Endodermal cell (in vitro differentiated cells): Measurements from ENCODE around the gene MACIR. TPM values are rescaled to one million over a fixed set of nuclear protein-coding genes. Genes with fewer than 3 reads are reported as not detected.

Experiments used
- DNase-seq: peaks from one replicate; pipeline ENCODE4 v3.0.0-alpha.2; 2017
- H3K27ac ChIP-seq: 2 replicates; pipeline ENCODE4 v1.5.1; 2013; ENCODE audit warnings: mild to moderate bottlenecking, low read depth, low read length, moderate library complexity
- H3K27me3 ChIP-seq: 2 replicates; pipeline ENCODE4 v1.6.1; 2013; ENCODE audit warnings: mild to moderate bottlenecking, low read length, moderate library complexity; ENCODE audit not compliant: insufficient read depth, control insufficient read depth, poor library complexity, severe bottlenecking
- H3K36me3 ChIP-seq: 2 replicates; pipeline ENCODE4 v1.7.0; 2013; ENCODE audit warnings: mild to moderate bottlenecking, low read length, moderate library complexity; ENCODE audit not compliant: control insufficient read depth, insufficient read depth
- H3K4me1 ChIP-seq: one replicate; pipeline ENCODE4 v1.7.0; 2013; ENCODE audit warnings: low read length; ENCODE audit not compliant: control insufficient read depth, insufficient read depth
- H3K4me3 ChIP-seq: 2 replicates; pipeline ENCODE4 v1.5.1; 2013; ENCODE audit warnings: mild to moderate bottlenecking, low read length, moderate library complexity
- H3K9ac ChIP-seq: 2 replicates; pipeline ENCODE4 v1.6.1; 2013; ENCODE audit warnings: mild to moderate bottlenecking, low read length, moderate library complexity; ENCODE audit not compliant: poor library complexity, severe bottlenecking; ENCODE audit errors: extremely low read depth
- H3K9me3 ChIP-seq: 2 replicates; pipeline ENCODE4 v1.6.1; 2013; ENCODE audit warnings: mild to moderate bottlenecking, low read length, moderate library complexity; ENCODE audit not compliant: control insufficient read depth
- H3K27ac Mint-ChIP-seq: 2 replicates; pipeline ENCODE4 v1.8.0; 2020; ENCODE audit warnings: mixed read lengths
- H3K27me3 Mint-ChIP-seq: 2 replicates; pipeline ENCODE4 v1.8.0; 2021; ENCODE audit warnings: mild to moderate bottlenecking, mixed read lengths; ENCODE audit not compliant: insufficient read depth
- H3K36me3 Mint-ChIP-seq: 2 replicates; pipeline ENCODE4 v1.8.0; 2020; ENCODE audit warnings: low read depth, mixed read lengths
- H3K4me1 Mint-ChIP-seq: 2 replicates; pipeline ENCODE4 v1.8.0; 2020; ENCODE audit warnings: mixed read lengths
- H3K4me3 Mint-ChIP-seq: 2 replicates; pipeline ENCODE4 v1.8.0; 2020; ENCODE audit warnings: mild to moderate bottlenecking, moderate library complexity, mixed read lengths
- H3K9me3 Mint-ChIP-seq: 2 replicates; pipeline ENCODE4 v1.8.0; 2020; ENCODE audit warnings: mild to moderate bottlenecking, mixed read lengths
- CTCF ChIP-seq: fragments of 200-600 bp; sonication (generic); conservative IDR thresholded peaks from 2 replicates; pipeline ENCODE4 v1.5.0; 2021; ENCODE audit warnings: antibody characterized with exemption, mild to moderate bottlenecking
- WGBS, 2 experiments: methylation state at CpG; one replicate each; pipeline versions ENCODE4 v1.1.5 to v1.1.7; 2013; ENCODE audit warnings: missing lambda C conversion rate in 2 of 2, mixed read lengths in 1 of 2; ENCODE audit not compliant: insufficient coverage in 1 of 2, insufficient read length in 1 of 2; 5-methylcytosine and 5-hydroxymethylcytosine counted together
- total RNA-seq, 2 donors: library from RNA; stranded (reverse); fragmentation: NEBNext Ultra II Directional in 1 of 2; extraction: Animal tissue kit (Norgen Biotek cat#: 25700) in 1 of 2; gene quantifications; 2 replicates in 1 of 2; 3 replicates in 1 of 2; pipeline ENCODE4 v1.2.1, GENCODE V29; 2021

Gene MACIR
- total RNA-seq, 2 donors from 2014 or later = 13.2 to 18.9 TPM

- Mint-ChIP-seq H3K36me3 (no peaks in the 10 kb centered on the region), H3K4me1 (no peaks in the 10 kb centered on the region), H3K4me3 (no peak overlapping the region), H3K27ac (no peak overlapping the region), H3K9me3 (no peaks in the 10 kb centered on the region), H3K27me3 (no peaks in the 10 kb centered on the region)
- no peak for TF ChIP-seq CTCF
- H3K4me1 ChIP-seq = no peaks in the 10 kb centered on the region
- no peak overlapping the region for H3K4me3 ChIP-seq
- H3K27ac ChIP-seq = no peak overlapping the region
- no peaks in the 10 kb centered on the region for H3K27me3 ChIP-seq
- H3K9ac ChIP-seq = no peak overlapping the region
- WGBS, 2 experiments = 92 to 97% methylated on average over 3 of the region's 3 CpGs
- H3K9me3 ChIP-seq = no peaks in the 10 kb centered on the region
- no peaks in the 10 kb centered on the region for H3K36me3 ChIP-seq
- no peak for DNase-seq
Observed at GRCh38 chr5:103313056-103313455, 54.5 kb downstream of the MACIR start.

GRCh38 chr5:103315455-103315854, 56.9 kb downstream of the MACIR start:
- Histone ChIP-seq H3K27ac (no peak overlapping the region), H3K36me3 (no peaks in the 10 kb centered on the region), H3K4me1 (no peaks in the 10 kb centered on the region), H3K27me3 (no peaks in the 10 kb centered on the region), H3K9me3 (no peaks in the 10 kb centered on the region), H3K4me3 (no peak overlapping the region), H3K9ac (no peak overlapping the region)
- Mint-ChIP-seq H3K4me1 (no peaks in the 10 kb centered on the region), H3K36me3 (no peaks in the 10 kb centered on the region), H3K27me3 (no peaks in the 10 kb centered on the region), H3K9me3 (no peaks in the 10 kb centered on the region), H3K4me3 (no peak overlapping the region), H3K27ac (no peak overlapping the region)
- no peak for DNase-seq
- 89 to 96% methylated on average over 3 of the region's 3 CpGs for WGBS, 2 experiments
- no peak for TF ChIP-seq CTCF

- H3K9me3 ChIP-seq = no peaks in the 10 kb centered on the region
- no peak overlapping the region for H3K4me3 Mint-ChIP-seq
- H3K27ac ChIP-seq = no peak overlapping the region
- H3K27me3 Mint-ChIP-seq = peaks cover 1% of the 10 kb centered on the region
- H3K9me3 Mint-ChIP-seq = no peaks in the 10 kb centered on the region
- H3K36me3 ChIP-seq = no peaks in the 10 kb centered on the region
- no peaks in the 10 kb centered on the region for H3K27me3 ChIP-seq
- H3K4me3 ChIP-seq = no peak overlapping the region
- peaks cover 8% of the 10 kb centered on the region for H3K4me1 Mint-ChIP-seq
- TF ChIP-seq CTCF = no peak
- no peaks in the 10 kb centered on the region for H3K4me1 ChIP-seq
- peak overlapping the region; percentile 17 for H3K27ac Mint-ChIP-seq
- 83 to 88% methylated on average over 1 of the region's 1 CpG for WGBS, 2 experiments
- H3K9ac ChIP-seq = no peak overlapping the region
- DNase-seq = no peak
- no peaks in the 10 kb centered on the region for H3K36me3 Mint-ChIP-seq
Observed at GRCh38 chr5:103327451-103327850, 68.9 kb downstream of the MACIR start.
